ENCODE measurements around the gene PRKAG2.

Gene PRKAG2

DNA sequence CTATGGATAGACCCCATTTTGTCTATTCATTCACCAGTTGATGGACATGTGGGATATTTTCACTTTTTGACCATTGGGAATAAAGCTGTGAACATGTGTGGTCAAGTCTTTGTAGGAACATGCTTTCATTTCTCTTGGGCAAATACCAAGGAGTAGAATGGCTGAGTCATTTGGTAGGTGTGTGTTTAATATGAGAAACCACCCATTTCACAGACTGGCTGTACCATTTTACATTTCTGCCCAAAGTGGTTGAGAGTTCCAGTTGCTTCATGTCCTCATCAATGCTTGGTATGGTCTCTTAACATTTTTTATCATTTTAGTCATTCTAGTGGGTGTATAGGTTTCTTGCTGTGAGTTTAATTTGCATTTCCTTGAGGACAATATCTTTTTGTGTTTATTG, 232.4 kb downstream of the PRKAG2 start:
- H3K4me3 ChIP-seq (ENCODE audit: low read depth, low read length): no peak overlapping the region
- TF ChIP-seq, protein P1, sequence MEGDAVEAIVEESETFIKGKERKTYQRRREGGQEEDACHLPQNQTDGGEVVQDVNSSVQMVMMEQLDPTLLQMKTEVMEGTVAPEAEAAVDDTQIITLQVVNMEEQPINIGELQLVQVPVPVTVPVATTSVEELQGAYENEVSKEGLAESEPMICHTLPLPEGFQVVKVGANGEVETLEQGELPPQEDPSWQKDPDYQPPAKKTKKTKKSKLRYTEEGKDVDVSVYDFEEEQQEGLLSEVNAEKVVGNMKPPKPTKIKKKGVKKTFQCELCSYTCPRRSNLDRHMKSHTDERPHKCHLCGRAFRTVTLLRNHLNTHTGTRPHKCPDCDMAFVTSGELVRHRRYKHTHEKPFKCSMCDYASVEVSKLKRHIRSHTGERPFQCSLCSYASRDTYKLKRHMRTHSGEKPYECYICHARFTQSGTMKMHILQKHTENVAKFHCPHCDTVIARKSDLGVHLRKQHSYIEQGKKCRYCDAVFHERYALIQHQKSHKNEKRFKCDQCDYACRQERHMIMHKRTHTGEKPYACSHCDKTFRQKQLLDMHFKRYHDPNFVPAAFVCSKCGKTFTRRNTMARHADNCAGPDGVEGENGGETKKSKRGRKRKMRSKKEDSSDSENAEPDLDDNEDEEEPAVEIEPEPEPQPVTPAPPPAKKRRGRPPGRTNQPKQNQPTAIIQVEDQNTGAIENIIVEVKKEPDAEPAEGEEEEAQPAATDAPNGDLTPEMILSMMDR (IDR thresholded peaks at IDR 0.05; ENCODE audit: low read depth, low read length): no peak

DNA sequence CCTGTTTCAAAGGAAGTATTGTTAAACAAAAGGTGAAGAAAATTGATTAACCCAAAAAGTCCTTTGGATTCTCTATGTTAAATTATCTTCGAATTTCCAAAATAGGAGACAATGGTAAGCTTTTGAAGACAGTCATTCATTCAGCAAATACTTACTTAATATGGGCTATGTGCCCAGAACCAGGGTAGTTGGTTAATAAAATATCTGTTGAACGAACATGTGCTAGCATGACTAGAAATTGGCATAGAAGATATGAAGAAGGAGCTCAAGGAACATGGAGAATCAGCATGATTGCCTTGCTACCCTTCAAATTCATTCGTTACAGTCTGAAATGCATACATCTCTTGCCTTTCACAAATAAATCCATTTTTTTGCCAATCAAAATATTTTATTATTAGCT, 234.2 kb downstream of the PRKAG2 start:
- no peak overlapping the region for H3K4me3 ChIP-seq (ENCODE audit: low read depth, low read length)
- TF ChIP-seq, protein P1 (IDR thresholded peaks at IDR 0.05; ENCODE audit: low read depth, low read length): no peak

DNA sequence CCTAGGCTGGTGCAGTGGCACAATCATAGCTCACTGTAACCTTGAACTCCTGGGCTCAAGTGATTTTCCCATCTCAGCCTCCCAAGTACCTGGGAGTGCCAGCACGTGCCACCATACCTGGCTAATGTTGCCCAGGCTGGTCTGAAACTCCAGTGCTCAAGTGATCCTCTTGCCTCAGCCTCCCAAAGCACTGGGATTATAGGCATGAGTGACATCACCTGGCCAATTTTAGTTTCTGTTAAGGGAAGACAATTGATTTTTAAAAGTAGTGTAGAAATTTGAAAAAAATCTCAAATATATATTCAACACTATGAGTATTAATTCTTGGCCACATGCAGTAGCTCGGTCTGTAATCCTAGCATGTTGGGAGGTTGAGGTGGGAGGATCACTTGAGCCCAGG, 235.3 kb downstream of the PRKAG2 start:
- TF ChIP-seq, protein P1 (IDR thresholded peaks at IDR 0.05; ENCODE audit: low read depth, low read length): no peak

DNA sequence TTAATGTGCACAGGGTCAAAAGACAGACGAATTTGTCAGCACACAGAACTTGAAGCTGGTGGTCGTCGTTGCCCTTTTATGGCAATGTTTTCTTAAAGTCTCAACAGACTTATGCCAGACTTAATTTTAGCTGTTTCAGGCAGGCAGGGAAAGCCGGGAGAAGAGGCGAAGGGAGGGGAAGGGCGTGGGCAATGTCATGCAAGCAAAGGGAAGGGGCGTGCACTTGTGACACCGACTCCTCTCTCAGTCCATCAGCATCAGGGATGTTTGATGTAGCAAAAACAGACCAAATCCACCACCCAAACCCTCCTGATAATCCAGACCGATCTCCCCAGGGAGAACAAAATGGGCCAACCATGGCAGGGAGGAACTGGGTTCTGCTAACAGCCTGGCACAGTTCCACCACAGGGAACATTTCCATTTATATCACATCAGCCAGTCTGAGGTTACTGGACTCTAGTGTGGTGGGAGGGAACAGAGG, 239.1 kb downstream of the PRKAG2 start:
- no peak overlapping the region for H3K4me3 ChIP-seq (ENCODE audit: low read depth, low read length)
- TF ChIP-seq, protein P1 (IDR thresholded peaks at IDR 0.05; ENCODE audit: low read depth, low read length): no peak

More for the DNA sequence above, 235.3 kb downstream of the PRKAG2 start:
- H3K4me3 ChIP-seq (ENCODE audit: low read depth, low read length): no peak overlapping the region

DNA sequence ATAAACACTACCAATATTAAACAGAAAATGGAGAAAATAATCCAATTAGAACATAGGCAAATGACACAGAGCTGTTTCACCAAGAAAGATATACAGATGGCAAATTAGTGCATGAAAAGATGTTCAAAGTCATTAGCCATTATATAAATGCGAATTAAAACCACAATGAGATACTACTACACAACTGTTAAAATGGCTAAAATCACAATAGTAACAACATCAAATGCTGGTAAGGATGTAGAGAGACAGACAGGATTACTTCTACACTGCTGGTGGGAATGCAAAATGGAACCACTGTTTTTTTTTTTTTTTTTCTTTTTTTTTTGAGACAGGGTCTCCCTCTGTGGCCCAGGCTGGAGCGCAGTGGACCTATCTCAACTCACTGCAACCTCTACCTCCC, 242.3 kb downstream of the PRKAG2 start:
- no peak overlapping the region for H3K4me3 ChIP-seq (ENCODE audit: low read depth, low read length)
- TF ChIP-seq, protein P1 (IDR thresholded peaks at IDR 0.05; ENCODE audit: low read depth, low read length): no peak

DNA sequence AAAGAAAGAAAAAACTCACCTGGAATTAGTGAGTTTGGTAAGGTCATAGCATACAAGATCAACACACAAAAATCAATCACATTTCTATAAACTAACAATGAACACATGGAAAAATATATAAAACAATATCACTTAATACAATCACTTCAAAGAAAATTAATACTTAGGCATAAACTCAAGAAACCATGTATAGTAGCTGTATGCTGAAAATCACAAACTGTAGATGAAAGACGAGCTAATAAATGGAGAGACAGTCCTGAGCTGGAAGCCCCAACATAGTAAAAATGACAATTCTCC, 243.5 kb downstream of the PRKAG2 start:
- H3K4me3 ChIP-seq (ENCODE audit: low read depth, low read length): no peak overlapping the region
- TF ChIP-seq, protein P1 (IDR thresholded peaks at IDR 0.05; ENCODE audit: low read depth, low read length): no peak

DNA sequence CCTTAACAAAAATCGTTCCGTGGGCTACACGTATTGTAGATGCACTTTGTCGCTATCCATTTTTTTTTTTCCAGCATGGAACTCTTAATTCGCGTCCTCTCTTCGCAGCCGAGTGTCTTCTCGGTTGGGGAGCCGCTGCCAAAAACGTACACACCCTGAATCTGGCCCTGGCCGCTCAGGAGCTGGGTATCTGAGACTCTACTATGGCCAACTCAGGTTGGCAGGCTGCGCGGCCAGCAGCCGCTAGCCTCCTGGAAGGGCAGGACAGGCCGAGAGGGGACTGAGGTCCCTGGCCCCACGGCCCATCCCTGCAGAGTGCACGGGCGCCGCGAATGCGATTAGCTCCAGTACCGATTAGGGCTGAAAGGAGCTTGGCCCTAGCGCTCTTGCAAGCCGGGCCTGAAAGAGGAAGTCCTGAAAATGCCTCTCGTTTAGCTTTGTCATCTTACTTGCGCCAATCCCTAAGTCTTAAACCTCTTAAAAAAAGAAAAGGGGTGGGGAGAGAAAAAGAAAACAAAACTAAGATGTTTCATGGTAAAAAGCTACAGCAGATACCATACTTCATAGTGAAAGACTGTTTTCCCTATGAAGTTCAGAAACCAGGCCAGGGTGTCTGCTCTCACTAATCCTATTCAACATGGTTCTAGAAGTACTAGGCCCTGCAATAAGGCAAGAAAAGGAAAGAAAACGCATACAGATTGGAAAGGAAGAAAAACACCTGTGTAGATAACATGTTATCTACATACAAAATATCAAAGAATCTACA, 244.0 kb downstream of the PRKAG2 start:
- TF ChIP-seq, protein P1 (IDR thresholded peaks at IDR 0.05; ENCODE audit: low read depth, low read length): no peak
- no peak overlapping the region for H3K4me3 ChIP-seq (ENCODE audit: low read depth, low read length)

Data from WI38 (cell line).